LNCAP (cell line): ENCODE results near the gene PYGB.

Experiments
- TF ChIP-seq, protein P1 (sequence below): fragments of 450-650 bp; IDR thresholded peaks from 2 replicates; pipeline ENCODE4 v1.5.1; 2017; ENCODE audit warnings: mild to moderate bottlenecking

The PYGB gene

GRCh38 chr20:25211273-25211672, 36.6 kb upstream of the PYGB start:
- TF ChIP-seq, protein P1, sequence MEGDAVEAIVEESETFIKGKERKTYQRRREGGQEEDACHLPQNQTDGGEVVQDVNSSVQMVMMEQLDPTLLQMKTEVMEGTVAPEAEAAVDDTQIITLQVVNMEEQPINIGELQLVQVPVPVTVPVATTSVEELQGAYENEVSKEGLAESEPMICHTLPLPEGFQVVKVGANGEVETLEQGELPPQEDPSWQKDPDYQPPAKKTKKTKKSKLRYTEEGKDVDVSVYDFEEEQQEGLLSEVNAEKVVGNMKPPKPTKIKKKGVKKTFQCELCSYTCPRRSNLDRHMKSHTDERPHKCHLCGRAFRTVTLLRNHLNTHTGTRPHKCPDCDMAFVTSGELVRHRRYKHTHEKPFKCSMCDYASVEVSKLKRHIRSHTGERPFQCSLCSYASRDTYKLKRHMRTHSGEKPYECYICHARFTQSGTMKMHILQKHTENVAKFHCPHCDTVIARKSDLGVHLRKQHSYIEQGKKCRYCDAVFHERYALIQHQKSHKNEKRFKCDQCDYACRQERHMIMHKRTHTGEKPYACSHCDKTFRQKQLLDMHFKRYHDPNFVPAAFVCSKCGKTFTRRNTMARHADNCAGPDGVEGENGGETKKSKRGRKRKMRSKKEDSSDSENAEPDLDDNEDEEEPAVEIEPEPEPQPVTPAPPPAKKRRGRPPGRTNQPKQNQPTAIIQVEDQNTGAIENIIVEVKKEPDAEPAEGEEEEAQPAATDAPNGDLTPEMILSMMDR = no peak

GRCh38 chr20:25212242-25212641, 35.6 kb upstream of the PYGB start:
- TF ChIP-seq, protein P1 = no peak

DNA sequence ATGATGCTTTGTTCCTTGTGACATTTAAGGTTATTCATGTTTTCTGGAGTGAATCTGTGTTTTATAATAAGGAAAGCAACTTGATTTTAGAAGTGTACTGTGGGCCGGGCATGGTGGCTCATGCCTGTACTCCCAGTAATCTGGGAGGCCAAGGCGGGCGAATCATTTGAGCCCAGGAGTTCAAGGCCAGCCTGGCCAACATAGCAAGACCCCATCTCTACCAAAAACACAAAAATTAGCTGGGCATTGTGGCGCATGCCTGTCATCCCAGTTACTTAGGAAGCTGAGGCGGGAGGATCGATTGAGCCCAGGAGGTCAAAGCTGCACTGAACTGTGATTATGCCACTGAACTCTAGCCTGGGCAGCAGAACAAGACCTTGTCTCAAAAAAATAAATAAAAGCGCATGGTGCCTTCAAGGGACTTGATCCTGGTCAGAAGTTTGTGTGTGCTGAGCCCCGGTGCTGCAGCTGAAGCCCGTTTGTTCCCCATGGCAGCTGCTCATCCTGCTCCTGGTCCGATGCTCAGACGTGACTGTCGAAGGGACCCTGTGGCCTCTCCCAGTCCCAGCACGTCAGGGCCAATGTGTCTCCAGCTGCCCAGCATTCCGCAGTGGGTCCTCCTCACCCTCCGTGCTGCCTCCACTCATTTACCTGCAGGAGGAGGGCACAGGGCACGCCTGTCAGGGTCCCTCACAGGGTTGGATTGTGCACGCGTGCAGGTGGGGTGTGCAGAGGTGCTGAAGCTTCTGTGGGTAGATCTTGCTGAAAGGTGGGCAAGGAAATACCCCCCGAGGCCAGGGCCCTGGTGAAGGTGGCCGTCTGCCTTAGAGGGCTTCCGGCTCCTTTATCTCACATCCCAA, 34.1 kb upstream of the PYGB start:
- TF ChIP-seq, protein P1 = no peak

- TF ChIP-seq, protein P1 = no peak
Observed at GRCh38 chr20:25214426-25214790, 33.5 kb upstream of the PYGB start.

- TF ChIP-seq, protein P1 = no peak
Observed at GRCh38 chr20:25214819-25215218, 33.1 kb upstream of the PYGB start.

DNA sequence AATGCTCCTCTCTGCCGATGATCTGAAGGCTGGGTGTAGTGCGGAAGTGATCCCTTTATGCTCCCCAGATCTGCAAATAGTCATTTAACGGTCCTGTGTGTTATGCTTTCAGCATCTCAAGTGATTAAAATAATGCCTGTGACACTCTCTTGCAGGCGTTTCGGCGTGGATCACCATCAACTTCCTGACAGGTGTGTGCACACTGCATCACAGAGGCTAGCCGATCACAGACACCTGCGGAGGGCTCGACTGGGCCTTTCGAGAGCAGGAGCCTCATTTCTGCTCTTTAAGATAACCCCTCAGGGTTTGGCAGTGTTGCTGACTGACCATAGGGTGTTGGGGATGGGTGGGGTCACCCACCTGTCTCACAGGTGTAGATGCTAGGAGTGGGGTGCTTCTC, 32.4 kb upstream of the PYGB start:
- TF ChIP-seq, protein P1 = no peak

DNA sequence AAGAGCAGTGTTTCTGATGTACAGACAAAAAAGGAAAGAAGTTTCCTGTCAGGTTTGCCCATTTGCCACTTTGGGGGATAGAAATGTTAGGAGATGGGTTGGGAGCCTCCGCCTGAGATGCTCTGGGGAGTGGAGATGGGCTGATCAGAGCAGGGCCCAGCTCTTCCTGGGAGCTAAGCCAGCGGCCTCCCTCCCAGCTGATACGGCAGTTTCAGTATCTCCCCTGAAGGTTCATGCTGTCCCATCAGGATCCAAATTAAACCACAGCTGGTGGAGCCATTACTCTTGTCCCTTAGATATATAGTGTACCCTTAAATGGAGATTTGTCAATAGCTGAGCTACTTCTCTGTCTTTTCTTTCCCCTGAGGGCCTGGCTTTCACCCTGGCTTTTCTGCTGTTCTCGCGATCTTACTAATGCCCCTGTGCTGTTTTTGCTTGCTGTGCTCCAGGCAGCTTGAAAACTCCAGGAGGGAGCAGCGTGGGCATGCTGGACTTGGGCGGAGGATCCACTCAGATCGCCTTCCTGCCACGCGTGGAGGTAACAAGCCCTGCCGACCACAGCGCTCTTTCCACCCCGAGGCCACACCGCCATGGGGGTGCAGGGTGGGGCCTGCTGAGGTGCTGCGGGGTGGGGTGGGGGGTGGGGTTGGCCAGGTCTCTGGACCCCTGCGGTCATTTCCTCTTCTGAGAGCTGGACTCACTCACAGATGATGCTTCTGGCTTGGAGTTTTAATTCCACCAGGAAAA, 31.5 kb upstream of the PYGB start:
- TF ChIP-seq, protein P1 = no peak
